HG02642 (cell line): Measurements from ENCODE around the gene AUTS2.

Source experiments
- ATAC-seq: cut with Tn5 transposase; IDR thresholded peaks from one replicate; pipeline ENCODE4 v1.9.1; 2021; ENCODE audit warnings: mild to moderate bottlenecking; ENCODE audit not compliant: unreplicated experiment, poor library complexity

AUTS2 gene

DNA sequence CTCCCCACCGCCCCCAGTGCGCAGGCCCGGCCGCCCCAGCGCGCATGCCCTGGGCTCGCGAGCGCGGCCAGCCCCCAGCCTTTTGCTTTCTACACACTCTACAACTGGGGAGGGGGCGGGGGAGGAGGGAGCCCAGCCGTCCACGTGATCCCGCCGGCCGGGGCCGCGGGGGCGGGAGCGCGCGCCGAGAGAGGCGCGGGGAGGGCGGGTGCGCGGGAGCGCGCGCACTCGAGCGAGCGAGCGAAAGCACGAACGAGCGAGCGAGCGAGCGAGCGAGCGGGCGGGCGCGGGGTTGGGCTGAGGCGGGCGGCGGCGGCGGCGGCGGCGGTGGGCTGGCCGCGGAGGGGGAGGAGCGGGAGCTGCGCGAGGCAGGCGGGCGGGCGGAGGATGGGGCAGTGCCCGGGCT is at the start of gene AUTS2:
TSS of gene AUTS2 (plus strand) at position 395 of the 406 bp plus-strand sequence. CDS start 1,179 bp downstream, outside the sequence.
- ATAC-seq: peak; percentile 66

DNA sequence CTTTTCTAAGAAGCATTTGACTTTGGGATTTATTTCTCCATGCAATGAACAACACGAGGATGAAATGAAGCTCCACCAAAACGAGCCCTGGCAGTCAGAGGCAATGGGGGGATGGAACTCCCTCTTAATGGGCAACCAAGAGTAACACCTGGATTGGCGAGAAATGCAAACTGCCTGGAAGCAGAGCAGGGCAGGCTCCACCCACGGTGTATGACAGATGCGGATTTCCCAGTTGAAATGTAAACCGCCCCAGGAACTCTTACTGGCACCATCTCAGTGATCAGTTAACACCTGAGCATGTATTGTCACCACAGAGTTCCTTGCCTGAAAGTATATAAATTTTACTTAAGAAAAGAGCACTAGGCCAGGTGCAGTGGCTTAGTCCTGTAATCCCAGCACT is 47.3 kb upstream of the AUTS2 start:
- ATAC-seq: no peak

DNA sequence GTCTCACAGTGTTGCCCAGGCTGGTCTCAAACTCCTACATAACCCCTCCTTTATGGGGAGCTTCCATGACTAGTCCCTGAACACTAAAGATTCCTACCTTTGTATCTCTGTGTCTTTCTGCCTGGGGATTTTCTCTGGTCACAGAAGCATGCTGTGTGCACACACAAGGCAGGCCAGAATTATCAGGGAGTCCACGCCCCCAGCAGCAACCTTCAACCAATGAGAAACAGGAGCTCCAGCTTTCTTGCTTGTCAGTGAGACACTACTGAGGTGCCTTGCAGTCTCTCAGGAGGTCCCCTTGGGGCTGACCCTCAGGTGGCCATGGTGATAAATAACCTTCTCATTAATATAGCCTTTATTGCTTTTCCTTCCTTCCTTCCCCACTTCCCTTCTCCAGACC is 45.1 kb upstream of the AUTS2 start:
- no peak for ATAC-seq

DNA sequence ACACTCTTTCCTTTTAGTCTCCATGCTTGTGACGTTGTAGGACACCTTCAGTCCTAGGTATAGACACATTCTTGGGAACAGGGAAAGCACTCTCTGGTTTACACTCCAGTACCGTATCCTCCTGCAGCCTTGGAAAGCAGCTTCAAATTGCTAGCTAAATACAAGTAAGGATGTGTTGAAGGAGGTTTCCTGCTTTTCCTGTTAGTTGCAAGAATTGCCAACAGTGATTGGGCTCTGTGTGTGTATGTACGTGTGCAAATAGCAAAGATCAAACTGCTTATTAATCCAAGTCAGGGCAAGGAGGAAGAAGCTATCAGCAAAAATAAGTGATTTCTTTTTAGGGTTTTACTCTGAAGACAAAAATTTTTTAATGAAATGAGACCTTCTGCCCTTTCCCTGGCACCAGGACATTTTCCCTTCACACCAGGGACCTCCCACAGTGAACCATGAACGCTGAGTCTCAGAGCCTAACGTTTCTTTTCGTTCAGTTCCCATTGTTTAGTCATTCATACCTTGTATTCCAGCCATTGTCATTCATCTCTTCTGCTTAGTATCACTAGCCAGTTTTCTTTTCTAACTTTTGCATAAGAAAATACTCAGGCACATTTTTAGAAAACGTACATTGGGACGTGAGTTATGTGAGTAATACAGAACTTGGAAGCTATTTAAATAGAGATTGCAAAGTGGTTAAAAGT is 36.9 kb upstream of the AUTS2 start:
- no peak for ATAC-seq

DNA sequence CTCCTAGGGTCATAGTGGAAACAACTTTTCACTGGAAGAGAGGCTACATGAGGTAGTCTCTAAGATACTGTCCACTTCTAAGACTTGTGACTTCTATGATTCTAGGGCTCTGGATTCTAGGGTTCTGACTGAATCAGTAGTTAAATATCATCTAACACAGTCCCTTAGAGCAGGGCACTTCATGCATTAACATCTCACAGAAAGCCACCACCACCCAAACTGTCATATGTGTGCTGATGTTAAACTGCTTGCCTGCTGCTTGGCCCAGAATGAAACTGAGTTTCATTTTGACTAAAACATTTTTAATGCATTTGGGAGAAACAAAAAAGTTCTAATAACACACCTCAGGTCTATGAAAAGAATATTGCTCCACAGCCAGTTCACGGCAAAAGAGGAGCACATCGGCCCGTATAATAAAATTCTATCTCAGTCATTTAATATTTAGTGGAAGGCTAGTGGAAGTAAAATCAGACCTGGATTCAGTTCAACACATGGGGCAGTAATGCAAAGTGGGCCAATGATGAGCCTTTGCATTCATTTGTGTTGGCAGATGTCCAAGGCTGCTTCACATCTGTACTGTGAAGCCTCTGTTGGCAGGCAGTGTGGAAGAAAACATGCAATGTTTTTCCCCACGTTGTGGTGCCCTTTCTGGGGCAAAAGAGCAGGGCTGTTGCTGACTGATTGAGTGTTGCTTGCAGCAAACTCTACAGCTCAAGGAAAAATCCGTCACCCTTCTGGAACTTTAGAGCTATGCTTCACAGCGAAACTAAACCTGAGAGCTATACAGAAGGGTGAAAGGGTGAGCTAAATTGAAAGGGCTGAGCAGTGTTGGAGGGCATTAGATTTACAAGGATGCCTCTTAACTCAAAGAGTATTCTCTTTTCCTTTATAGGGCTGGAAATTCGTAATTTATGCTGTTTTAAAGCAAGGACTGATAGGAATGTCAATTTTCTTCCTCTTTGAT is 33.5 kb upstream of the AUTS2 start:
- peak; percentile 59 for ATAC-seq

DNA sequence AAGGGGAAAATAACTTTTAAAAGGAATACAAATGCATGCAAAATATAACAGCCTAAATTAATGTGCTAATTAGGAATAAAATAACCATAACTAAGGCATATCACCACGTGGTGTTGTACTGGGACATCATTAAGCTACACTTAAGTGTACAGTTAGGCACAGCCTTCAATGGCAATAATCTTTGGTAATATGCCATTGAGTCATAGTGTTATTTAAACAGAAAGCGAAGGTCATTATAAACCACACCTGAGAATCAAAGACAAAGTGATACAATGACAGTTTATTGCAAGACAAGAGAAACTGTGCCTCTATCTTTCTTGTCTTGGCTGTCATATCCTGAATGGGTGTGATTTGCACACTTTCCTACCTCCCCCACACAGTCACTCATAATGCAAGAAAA is 30.5 kb upstream of the AUTS2 start:
- ATAC-seq: no peak

DNA sequence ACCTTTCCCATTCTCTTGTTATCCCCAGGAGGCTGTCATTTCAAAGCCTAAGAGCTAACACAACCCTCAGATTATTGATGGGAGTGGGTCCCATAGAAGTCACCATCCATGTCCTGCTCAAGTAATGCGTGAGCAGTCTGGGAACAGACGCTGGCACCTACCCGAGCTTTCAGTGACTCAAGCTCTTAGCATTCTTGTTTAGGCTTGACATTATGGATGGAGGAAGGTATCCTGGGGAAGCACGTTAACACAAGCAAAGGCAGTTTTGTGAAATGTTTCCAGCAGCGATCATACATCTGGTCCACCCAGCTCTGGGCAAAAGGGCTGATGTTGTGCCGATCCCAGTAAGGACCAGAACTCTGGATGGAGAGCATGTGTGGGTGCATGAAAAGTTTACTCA is 30.0 kb upstream of the AUTS2 start:
- ATAC-seq: no peak

DNA sequence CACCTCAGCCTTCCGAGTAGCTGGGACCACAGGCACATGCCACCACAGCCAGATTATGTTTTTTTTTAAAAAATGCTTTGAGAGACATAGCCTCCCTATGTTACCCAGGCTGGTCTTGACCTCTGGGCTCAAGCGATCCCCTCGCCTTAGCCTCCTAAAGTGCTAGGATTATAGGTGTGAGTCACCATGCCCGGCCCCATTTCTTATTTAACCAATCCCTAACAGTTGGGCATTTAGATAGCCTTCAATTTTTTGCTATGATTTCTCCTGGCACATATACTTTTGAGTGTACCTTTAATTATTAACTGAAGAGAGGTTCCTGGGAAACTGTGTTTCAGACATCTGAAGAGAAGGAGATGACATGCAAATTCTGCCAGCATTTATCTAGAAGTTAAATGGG is 22.6 kb upstream of the AUTS2 start:
- ATAC-seq: no peak

DNA sequence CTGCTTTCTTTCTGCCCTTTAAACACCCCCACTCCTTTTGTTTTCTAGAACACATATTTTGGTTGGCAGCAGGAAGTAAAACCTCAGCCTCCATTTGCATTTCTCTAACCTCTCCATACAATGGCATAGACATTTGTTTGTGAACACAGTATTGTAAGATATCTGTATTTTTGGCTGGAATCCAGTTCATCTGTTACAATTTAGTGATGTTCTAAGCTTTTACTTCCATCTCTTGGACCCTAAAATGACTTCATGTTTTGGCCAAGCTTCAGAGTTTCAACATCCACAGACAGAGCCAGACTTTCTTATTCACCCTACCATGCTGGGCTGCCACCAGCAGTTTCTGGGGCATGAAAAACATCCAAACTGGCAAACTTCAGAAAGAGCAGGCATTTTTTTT is 21.1 kb upstream of the AUTS2 start:
- ATAC-seq: peak; percentile 56

DNA sequence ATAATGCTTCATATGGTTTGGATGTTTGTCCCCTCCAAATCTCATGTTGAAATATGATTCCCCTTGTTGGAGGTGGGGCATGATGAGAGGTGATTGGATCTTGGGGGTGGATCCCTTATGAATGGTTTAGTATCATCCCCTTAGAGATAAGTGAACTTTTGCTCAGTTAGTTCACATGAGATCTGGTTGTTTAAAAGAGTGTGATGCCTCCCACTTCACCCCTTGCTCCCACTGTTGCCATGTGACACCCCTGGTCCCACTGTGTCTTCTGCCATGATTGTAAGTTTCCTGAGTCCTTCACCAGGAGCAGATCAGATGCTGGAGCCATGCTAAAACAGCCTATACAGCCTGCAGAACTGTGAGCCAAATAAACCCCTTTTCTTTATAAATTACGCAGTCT is 13.1 kb upstream of the AUTS2 start:
- ATAC-seq: no peak

DNA sequence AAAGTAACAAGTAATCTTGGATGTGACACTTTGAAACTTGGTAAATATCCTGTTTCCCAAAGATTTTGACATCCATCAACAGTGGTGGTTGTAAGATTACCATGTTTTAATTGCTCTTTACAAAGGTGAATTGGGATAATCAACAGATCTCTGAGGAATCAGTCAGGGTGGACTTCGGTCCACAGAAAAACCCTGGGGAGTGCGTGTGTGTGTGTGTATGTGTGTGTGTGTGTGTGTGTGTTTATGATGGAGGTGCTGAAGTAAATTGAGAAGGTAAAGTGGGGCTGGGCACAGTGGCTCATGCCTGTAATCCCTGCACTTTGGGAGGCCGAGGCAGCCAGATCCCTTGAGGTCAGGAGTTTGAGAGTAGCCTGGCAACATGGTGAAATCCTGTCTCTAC is 12.0 kb upstream of the AUTS2 start:
- ATAC-seq: no peak

DNA sequence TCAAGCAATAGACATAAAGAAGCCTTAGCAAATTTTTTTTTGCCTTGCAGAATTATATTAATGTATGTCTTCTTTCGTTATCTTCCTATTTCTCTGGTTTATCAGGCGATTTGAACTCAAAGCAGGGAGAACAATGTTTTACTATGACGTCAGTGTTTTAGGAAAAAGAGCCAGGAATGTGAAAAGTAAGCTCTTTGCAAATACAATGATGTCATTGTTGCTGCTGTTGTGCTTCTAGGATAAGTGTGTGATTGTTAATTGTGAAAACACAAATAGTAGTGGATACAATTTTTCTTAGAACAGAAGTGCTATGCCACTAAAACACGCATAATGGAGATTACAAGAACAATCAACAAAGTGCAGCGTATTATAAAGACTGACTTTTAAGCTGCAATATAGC is 9.5 kb upstream of the AUTS2 start:
- ATAC-seq: no peak

DNA sequence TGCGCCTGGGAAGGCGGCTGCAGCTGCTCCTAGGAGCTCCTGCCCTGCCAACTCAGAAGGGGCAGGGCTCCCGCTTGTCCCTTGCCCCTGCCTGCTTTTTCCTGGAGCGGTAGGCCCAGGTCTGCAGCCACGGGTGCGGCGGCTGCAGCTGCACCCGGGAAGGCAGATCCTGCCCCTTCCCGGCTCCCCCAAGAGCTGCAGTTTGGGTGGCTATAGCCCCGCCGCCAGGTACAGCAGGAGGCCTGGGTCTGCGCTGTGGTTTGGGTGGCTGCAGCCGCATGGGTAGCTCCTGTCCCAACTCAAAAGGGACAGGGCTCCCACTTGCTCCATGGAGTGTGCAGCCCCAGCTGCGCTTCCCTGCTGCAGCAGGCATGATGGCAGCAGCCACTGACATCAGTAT is 6.5 kb upstream of the AUTS2 start:
- no peak for ATAC-seq

DNA sequence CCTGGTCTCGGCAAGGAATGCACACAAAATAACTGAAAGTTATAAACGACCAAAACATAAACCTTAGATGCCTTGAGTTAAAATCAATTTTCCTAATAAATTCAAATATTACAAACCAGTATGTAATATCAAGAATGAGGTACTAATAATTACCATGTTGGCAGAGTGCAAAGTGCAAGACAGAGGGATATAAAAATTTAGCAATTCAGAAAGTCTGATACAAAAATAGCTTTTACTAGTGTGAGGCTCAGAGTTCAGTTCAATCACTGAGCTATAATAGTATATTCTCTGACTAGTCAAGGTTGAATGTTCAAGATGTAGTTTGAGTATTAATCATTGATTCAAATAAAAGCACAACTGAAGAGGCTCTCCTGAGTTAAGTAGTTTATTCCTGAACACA is 4.8 kb upstream of the AUTS2 start:
- no peak for ATAC-seq

DNA sequence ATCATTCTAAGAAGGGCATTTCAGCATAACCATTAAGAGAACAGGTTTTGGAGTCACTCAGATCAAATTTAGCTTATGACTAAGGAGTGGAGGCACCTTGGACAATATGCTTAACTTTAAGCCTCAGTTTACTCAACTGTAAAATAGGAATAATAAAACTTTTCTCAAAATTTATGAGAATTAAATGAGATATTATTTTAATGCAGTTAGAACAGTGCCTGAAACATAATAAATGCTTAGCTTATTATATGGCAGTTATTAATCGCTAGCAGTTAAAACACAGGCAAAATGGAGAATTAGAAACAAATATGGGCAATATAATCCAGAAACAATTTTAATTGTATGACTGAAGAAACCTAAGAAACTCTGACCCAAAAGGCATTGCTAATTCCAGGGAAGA is 2.9 kb upstream of the AUTS2 start:
- no peak for ATAC-seq

DNA sequence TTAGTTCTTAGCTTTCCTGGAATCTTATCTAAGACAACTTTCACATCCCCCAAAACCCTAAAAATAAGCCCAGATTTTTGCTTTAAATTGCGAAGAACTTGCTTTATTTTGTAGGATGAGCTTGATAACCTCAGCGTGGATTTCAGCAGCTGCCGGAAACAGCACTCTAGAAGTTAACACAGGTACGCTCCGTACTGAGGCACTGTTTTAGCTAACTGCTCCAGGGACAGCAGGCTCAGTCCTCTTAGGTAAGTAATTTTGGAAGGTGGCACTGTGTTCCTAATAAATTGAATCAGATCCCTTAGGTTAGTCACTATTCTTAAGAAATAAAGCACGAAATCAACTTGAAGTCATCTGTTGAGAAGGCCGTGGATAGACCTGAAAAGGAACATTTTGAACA is 2.2 kb upstream of the AUTS2 start:
- no peak for ATAC-seq

DNA sequence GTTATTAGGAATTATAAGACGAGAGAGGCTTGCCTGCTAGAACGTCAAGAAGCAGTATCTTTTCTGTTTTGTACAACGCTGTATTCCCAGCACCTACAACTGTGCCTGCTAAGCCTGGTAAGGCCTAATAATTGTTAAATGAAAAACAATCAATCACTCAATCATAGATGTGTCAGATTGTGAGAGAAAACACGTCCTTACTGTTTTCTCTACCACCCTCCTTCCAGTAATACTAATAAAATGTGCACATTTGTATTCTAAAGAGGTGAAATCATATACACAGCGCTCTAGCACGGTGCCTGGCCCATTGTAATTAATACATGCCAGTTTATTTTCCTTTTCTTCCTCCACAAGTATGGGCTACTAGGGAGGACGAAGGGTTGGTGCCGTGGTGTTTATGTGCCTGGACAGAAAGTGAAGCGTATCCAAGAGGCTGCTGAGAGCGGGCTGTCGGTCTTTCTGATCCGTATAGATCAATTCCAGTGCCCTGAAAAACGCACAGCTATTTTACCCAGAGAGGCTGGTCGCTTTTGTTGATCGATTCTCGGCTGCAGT is 1.5 kb upstream of the AUTS2 start:
- ATAC-seq: no peak

DNA sequence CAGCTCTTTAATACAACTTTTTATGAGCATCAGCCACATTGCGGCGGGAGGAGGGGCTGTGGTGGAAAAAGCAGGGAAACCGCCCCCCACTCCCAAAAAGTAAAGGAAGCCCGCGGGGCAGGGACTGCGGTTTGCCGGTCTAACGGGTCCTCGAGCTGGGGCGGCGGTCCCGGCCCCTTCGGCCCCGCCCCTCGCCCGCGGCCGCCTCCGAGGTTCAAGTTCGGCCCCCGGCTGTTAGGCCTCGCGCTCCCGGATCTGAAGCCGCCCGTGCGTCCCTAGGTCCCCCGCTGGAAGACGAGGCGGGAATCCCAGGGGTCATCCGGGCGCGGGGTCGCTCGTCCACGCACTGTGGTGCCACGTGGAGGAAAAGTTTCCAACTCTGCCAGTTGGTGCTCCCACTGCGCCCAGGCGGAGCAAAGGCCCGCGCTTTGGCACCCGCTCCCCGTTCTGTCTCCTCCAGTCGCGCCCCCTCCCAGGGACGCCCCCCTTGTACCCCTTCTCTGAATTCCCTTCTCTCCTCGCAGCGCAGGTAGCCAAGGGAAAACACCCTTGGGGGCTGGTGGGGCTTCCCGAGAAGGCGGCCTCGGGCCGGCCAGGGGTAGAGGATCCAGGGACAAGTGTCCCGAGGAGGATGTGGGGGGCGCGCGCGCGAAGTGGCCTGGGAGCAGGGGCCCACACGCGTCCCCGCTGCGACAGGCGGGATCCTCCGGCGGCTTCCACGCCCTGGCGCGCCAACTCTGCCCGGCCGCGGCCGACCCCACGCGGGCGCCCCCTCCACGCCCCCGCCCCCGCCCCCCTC is 798 bp upstream of the AUTS2 start:
- ATAC-seq: peak; percentile 30

DNA sequence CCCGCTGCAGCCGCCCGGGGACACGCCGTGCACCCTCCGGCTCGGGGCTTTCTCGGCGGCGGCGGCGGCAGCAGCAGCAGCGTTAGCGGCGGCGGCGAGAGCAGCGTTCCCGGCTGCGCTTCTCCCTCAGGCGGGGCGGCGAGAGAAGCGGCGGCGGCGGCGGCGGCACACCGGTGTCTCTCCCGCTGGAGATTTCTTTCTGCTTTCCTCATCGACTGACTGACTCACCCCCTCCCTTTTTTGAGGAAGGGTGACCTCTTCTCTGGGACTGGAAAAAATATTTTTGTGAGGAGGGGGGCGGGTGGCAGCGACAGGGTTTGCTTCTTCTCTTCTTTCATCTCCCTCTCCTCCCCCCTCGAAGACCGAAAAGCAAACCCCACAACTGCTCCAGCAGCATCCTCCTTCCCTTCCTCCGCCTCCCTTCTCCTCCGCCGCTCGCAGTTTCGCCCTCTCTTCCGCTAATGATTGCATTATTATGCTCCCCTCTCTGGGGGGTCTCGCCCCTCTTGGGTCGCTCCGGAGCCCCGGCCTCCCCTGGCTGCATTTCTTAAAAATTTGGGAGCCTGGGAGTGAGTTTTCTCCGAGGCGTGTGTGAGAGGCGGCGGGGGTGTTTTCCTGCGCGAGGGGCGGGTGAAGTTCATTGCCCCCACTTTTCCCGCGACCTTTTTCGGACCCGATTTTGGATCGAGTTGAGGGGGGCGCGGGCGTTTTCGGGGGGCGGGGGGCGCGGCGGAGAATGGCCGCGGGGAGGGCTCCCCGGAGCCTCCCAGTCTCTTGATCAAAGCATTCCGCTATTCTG is 411 bp downstream of the AUTS2 start:
- no peak for ATAC-seq
